Measurements from ENCODE around the gene FANCC.

DNA sequence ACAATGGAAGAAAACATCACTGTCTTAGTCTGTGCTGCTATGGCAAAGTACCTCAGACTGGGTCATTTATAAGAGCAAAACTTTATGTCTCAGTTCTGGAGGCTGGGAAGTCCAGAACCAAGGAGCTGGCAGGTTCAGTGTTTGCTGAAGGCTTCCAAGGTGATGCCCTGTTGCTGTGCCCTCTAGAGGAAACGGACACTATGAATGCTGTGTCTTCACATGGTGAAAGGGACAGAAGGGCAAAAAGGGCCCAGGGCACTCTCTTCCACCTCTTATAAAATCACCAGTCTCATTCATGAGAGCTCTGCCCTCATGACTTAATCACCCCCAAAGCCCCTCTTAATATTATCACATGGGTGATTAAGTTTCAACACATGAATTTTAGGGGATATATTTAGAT is 143.5 kb downstream of the FANCC start:
- no peak for TF ChIP-seq BCL11A (IDR thresholded peaks at IDR 0.05; ENCODE audit: low read depth in 2 of 2, low read length in 2 of 2)
- TF ChIP-seq FOSL1 (IDR thresholded peaks at IDR 0.05; ENCODE audit: insufficient read depth, low read depth, low read length): no peak
- no peak for TF ChIP-seq BACH1 (IDR thresholded peaks at IDR 0.05; ENCODE audit: low read length)
- no peak for TF ChIP-seq RFX5 (IDR thresholded peaks at IDR 0.05; ENCODE audit: borderline replicate concordance, low read depth, low read length)
- TF ChIP-seq, protein P1, sequence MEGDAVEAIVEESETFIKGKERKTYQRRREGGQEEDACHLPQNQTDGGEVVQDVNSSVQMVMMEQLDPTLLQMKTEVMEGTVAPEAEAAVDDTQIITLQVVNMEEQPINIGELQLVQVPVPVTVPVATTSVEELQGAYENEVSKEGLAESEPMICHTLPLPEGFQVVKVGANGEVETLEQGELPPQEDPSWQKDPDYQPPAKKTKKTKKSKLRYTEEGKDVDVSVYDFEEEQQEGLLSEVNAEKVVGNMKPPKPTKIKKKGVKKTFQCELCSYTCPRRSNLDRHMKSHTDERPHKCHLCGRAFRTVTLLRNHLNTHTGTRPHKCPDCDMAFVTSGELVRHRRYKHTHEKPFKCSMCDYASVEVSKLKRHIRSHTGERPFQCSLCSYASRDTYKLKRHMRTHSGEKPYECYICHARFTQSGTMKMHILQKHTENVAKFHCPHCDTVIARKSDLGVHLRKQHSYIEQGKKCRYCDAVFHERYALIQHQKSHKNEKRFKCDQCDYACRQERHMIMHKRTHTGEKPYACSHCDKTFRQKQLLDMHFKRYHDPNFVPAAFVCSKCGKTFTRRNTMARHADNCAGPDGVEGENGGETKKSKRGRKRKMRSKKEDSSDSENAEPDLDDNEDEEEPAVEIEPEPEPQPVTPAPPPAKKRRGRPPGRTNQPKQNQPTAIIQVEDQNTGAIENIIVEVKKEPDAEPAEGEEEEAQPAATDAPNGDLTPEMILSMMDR (IDR thresholded peaks at IDR 0.05; ENCODE audit: control extremely low read depth in 1 of 3, insufficient read depth in 1 of 3, low read depth in 1 of 3, low read length in 3 of 3): no peak
- TF ChIP-seq SP2 (IDR thresholded peaks at IDR 0.05; ENCODE audit: low read length): no peak
- TF ChIP-seq POLR2AphosphoS5 (IDR thresholded peaks at IDR 0.05; ENCODE audit: low read depth, low read length): no peak
- no peak for TF ChIP-seq POLR2A (IDR thresholded peaks at IDR 0.05; ENCODE audit: control extremely low read depth in 1 of 2, low read depth in 2 of 2, low read length in 2 of 2)
- TF ChIP-seq, protein P2, sequence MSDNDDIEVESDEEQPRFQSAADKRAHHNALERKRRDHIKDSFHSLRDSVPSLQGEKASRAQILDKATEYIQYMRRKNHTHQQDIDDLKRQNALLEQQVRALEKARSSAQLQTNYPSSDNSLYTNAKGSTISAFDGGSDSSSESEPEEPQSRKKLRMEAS (IDR thresholded peaks at IDR 0.05): no peak
- TF ChIP-seq RAD21 (IDR thresholded peaks at IDR 0.05 in 1 of 2, conservative IDR thresholded peaks at IDR 0.05 in 1 of 2; ENCODE audit: low read depth in 2 of 2, low read length in 2 of 2): no peak
- no peak for TF ChIP-seq EP300 (IDR thresholded peaks at IDR 0.05; ENCODE audit: borderline replicate concordance in 1 of 2, low read depth in 2 of 2, low read length in 2 of 2)
- TF ChIP-seq POU5F1 (IDR thresholded peaks at IDR 0.05; ENCODE audit: low read depth, low read length): no peak
- no peak for TF ChIP-seq TBP (IDR thresholded peaks at IDR 0.05; ENCODE audit: low read depth, low read length)
